KOPT-K1 (cell line): ENCODE measurements around the gene HBM.
"Not testable (repeated sequence)": the region's sequence is repeated elsewhere in the genome, so short reads cannot be mapped to it uniquely, and the experiment has no call there.

Experiments
- H3K27ac ChIP-seq: fragments of 200-600 bp; sonication (generic); 2 replicates; pipeline ENCODE4 v1.5.1; 2016; ENCODE audit warnings: antibody characterized with exemption, mild to moderate bottlenecking, low read depth, low read length; ENCODE audit not compliant: poor library complexity, severe bottlenecking
- H3K36me3 ChIP-seq: fragments of 200-600 bp; sonication (generic); 2 replicates; pipeline ENCODE4 v1.5.1; 2017; ENCODE audit warnings: antibody characterized with exemption, mild to moderate bottlenecking, low read length, moderate library complexity; ENCODE audit not compliant: insufficient read depth
- H3K9me3 ChIP-seq: fragments of 200-600 bp; sonication (generic); 2 replicates; pipeline ENCODE4 v1.5.1; 2017; ENCODE audit warnings: antibody characterized with exemption, low read length, mild to moderate bottlenecking; ENCODE audit not compliant: insufficient read depth, poor library complexity, severe bottlenecking

Gene HBM

GRCh38 chr16:138049-138417 lies 27.7 kb upstream of the HBM start:
- Histone ChIP-seq H3K27ac (peak overlapping the region; percentile 77), H3K36me3 (no peaks in the 10 kb centered on the region), H3K9me3 (no peaks in the 10 kb centered on the region)

- Histone ChIP-seq H3K9me3 (no peaks in the 10 kb centered on the region), H3K36me3 (no peaks in the 10 kb centered on the region), H3K27ac (no peak overlapping the region)
Measured at GRCh38 chr16:140175-140857, 25.5 kb upstream of the HBM start.

- Histone ChIP-seq H3K9me3 (no peaks in the 10 kb centered on the region), H3K36me3 (no peaks in the 10 kb centered on the region), H3K27ac (no peak overlapping the region)
Measured at GRCh38 chr16:142405-142967, 23.3 kb upstream of the HBM start.

GRCh38 chr16:143047-143446 lies 22.7 kb upstream of the HBM start:
- Histone ChIP-seq H3K36me3 (no peaks in the 10 kb centered on the region), H3K9me3 (no peaks in the 10 kb centered on the region), H3K27ac (no peak overlapping the region)

- Histone ChIP-seq H3K36me3 (no peaks in the 10 kb centered on the region), H3K27ac (no peak overlapping the region), H3K9me3 (no peaks in the 10 kb centered on the region)
Measured at GRCh38 chr16:143456-143855, 22.3 kb upstream of the HBM start.

- no peak overlapping the region for H3K27ac ChIP-seq
- no peaks in the 10 kb centered on the region for H3K9me3 ChIP-seq
- no peaks in the 10 kb centered on the region for H3K36me3 ChIP-seq
Measured at GRCh38 chr16:144797-145252, 21.0 kb upstream of the HBM start.

GRCh38 chr16:146646-147045 lies 19.1 kb upstream of the HBM start:
- Histone ChIP-seq H3K9me3 (no peaks in the 10 kb centered on the region), H3K27ac (no peak overlapping the region), H3K36me3 (no peaks in the 10 kb centered on the region)

- Histone ChIP-seq H3K27ac (no peak overlapping the region), H3K36me3 (no peaks in the 10 kb centered on the region), H3K9me3 (no peaks in the 10 kb centered on the region)
Measured at GRCh38 chr16:149024-149660, 16.6 kb upstream of the HBM start.

- Histone ChIP-seq H3K9me3 (no peaks in the 10 kb centered on the region), H3K36me3 (no peaks in the 10 kb centered on the region), H3K27ac (no peak within 1 kb of the TSS)
Measured at GRCh38 chr16:152141-153128, 13.3 kb upstream of the HBM start, which contains the start of gene HBZ. Gene HBZ (plus strand): TSS chr16:152644. CDS start chr16:152910, 266 bp downstream.

- H3K27ac ChIP-seq, H3K9me3 ChIP-seq, H3K36me3 ChIP-seq: not testable (repeated sequence)
Measured at GRCh38 chr16:153129-153521, 12.7 kb upstream of the HBM start.

- not testable (repeated sequence) for H3K27ac ChIP-seq, H3K9me3 ChIP-seq, H3K36me3 ChIP-seq
Measured at GRCh38 chr16:153550-154216, 12.1 kb upstream of the HBM start.

GRCh38 chr16:154217-155030 lies 11.4 kb upstream of the HBM start:
- H3K27ac ChIP-seq = no peak overlapping the region
- H3K36me3 ChIP-seq = no peaks in the 10 kb centered on the region
- no peaks in the 10 kb centered on the region for H3K9me3 ChIP-seq

- Histone ChIP-seq H3K9me3 (no peaks in the 10 kb centered on the region), H3K27ac (no peak overlapping the region)
Measured at GRCh38 chr16:155031-155398, 10.8 kb upstream of the HBM start.

More at GRCh38 chr16:155031-155398, 10.8 kb upstream of the HBM start:
- no peaks in the 10 kb centered on the region for H3K36me3 ChIP-seq
